ENCODE measurements around the gene SELENOO.

The SELENOO gene

GRCh38 chr22:50256258-50256862 is 55.5 kb downstream of the SELENOO start:
- DNase-seq = no peak

GRCh38 chr22:50257041-50257440 is 56.2 kb downstream of the SELENOO start:
- no peak for DNase-seq

GRCh38 chr22:50257451-50258360 is 56.9 kb downstream of the SELENOO start:
- DNase-seq = no peak

GRCh38 chr22:50258361-50259292 is 57.8 kb downstream of the SELENOO start:
- DNase-seq = no peak

- no peak for DNase-seq
These were observed 58.5 kb downstream of the SELENOO start for GRCh38 chr22:50259302-50259701.

- DNase-seq = no peak
These were observed 59.6 kb downstream of the SELENOO start for GRCh38 chr22:50260434-50260800.

GRCh38 chr22:50260801-50261614 is 60.2 kb downstream of the SELENOO start:
- DNase-seq = peak in 1 of 4 experiments; percentile 15

- no peak for DNase-seq
These were observed 61.0 kb downstream of the SELENOO start, which contains the start of gene MAPK12 for GRCh38 chr22:50261615-50262459. Gene MAPK12 (minus strand): TSS chr22:50261683. CDS start chr22:50261509, 174 bp downstream.

- no peak for DNase-seq
These were observed 61.7 kb downstream of the SELENOO start for GRCh38 chr22:50262460-50262911.

- no peak for DNase-seq
These were observed 62.3 kb downstream of the SELENOO start for GRCh38 chr22:50262973-50263617.

GRCh38 chr22:50264104-50264745 is 63.4 kb downstream of the SELENOO start:
- DNase-seq = no peak

- no peak for DNase-seq
These were observed 64.3 kb downstream of the SELENOO start for GRCh38 chr22:50264946-50265669.

GRCh38 chr22:50266994-50267393 is 66.2 kb downstream of the SELENOO start:
- DNase-seq = no peak

Data from activated naive CD4-positive, alpha-beta T cell (primary cell).